ENCODE results near the gene SERTAD4. TPM values are rescaled to one million over a fixed set of nuclear protein-coding genes. Genes with fewer than 3 reads are reported as not detected.
"Not testable (repeated sequence)": the region's sequence is repeated elsewhere in the genome, so short reads cannot be mapped to it uniquely, and the experiment has no call there.

SERTAD4 gene
- total RNA-seq, 4 donors from 2014 or later: 0.36 to 2.7 (median 1.5) TPM

DNA sequence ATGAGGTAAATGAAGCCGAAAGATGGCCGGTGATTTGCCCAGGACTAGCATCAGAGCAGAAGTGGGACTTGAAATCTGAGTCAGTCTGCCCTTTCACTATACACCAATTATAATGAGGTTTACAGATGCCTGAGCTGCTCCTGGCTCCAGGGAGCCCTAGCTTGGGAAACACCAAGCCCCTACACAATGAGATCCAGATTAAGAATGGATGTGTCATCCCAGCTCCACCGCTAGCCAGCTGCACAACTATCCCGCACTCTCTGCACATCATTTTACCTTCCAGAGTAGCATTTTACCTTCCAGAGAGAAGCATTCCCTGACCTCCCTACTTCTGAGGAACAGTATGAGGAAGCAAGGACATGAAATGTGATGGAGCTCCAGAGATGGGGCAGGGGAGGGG, 27.0 kb downstream of the SERTAD4 start:
- TF ChIP-seq, protein P1, sequence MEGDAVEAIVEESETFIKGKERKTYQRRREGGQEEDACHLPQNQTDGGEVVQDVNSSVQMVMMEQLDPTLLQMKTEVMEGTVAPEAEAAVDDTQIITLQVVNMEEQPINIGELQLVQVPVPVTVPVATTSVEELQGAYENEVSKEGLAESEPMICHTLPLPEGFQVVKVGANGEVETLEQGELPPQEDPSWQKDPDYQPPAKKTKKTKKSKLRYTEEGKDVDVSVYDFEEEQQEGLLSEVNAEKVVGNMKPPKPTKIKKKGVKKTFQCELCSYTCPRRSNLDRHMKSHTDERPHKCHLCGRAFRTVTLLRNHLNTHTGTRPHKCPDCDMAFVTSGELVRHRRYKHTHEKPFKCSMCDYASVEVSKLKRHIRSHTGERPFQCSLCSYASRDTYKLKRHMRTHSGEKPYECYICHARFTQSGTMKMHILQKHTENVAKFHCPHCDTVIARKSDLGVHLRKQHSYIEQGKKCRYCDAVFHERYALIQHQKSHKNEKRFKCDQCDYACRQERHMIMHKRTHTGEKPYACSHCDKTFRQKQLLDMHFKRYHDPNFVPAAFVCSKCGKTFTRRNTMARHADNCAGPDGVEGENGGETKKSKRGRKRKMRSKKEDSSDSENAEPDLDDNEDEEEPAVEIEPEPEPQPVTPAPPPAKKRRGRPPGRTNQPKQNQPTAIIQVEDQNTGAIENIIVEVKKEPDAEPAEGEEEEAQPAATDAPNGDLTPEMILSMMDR (IDR thresholded peaks at IDR 0.05): no peak
- ATAC-seq (ENCODE audit: low FRiP score) (no peak), DNase-seq (ENCODE audit: low spot score) (no peak)

DNA sequence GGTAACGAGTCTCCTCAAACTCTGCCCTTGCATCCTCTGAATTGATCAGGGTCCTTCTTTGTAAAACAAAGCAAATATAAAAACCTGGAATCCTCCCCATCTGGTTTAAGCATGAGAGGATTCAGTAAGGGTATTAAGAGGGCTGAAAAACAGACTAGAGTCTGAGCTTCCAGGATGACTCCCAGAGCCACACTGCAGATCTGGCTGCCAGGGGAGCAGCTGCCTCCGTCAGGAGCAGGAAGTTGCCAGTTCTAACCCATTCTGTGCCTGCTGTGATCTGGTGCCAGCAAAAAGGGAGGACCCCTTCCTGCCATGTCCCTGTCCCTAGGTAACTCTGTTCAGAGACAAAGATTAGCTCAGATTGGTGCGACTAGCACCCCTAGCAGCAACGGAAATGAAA, 27.5 kb downstream of the SERTAD4 start:
- no peak for DNase-seq (ENCODE audit: low spot score)
- ATAC-seq (ENCODE audit: low FRiP score): no peak
- TF ChIP-seq, protein P1 (IDR thresholded peaks at IDR 0.05): no peak

DNA sequence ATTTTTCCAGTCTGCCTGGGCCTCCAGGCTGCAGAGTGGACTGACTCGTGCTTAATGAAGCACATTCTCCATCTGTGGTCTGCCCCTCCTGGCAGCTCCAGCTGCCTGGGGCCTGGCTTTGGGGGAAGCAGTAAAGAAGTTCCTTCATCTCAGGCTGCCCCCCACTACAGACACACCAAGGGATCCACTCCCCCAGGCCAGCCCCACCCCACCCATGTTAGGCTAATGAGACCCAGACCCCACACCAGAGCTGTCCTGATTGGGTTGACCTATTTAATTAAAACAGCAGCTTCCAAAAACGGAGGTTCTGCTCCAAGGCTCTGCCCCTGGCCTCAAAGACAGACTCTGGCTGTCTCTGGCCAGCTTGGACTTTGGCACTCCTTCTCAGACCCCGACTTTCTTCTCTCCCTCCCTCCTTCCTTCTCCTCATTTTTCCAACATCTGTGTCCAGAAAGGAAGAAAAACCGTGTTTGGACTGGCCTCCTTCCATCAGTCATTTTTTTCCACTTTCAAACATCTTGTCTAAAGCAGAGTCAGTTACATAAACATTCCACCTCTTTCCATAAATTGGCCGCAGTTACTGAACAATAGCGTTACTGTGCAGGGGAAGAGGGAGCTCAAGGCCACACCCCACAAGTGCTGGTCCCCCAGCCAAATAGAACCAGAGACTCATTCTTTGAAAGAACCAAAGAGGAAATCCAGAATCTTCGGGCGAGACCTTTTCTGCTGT, 29.7 kb downstream of the SERTAD4 start:
- TF ChIP-seq, protein P1 (IDR thresholded peaks at IDR 0.05): no peak
- ATAC-seq (ENCODE audit: low FRiP score): no peak
- DNase-seq (ENCODE audit: low spot score): no peak

DNA sequence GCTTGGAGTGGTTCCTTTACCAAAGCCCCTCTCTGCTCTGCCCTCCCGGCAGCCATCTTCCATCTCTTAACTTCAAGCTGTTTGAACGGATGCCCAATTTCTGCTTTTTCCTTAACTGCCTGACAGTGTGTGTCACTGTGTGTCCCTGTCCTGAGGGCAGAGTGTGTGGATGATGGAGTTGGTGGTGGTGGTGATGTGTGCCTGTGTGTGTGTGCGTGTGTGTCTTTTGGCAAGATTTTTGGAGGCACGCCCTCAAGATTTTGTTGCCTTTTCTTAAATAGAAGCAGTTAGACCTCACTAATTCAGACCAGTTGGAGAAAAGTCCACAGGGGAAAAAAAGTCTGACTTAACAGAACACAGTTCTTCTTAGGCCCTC, 30.3 kb downstream of the SERTAD4 start:
- TF ChIP-seq, protein P1 (IDR thresholded peaks at IDR 0.05): no peak

DNA sequence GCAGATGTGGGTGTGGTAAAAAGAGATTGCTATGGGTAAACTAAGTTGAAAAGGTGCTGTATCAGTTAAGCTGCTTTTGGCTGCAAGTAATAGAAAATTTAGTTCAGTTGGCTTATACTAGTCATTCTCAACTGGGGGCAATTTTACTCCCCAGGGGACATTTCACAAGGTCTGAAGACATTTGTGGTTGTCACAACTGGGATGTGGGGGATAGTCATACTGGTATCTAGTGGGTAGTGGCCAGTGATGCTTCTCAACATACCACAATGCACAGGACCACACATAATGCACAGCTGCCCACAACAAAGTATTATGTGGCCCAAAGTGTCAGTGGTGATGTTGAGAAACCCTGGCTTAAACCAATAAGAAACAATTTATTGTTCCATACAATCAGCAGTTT, 31.4 kb downstream of the SERTAD4 start:
- ATAC-seq (ENCODE audit: low FRiP score) (no peak), DNase-seq (ENCODE audit: low spot score) (no peak)
- TF ChIP-seq, protein P1 (IDR thresholded peaks at IDR 0.05): no peak

More for the DNA sequence above, 30.3 kb downstream of the SERTAD4 start:
- no peak for DNase-seq (ENCODE audit: low spot score)
- ATAC-seq (ENCODE audit: low FRiP score): no peak

DNA sequence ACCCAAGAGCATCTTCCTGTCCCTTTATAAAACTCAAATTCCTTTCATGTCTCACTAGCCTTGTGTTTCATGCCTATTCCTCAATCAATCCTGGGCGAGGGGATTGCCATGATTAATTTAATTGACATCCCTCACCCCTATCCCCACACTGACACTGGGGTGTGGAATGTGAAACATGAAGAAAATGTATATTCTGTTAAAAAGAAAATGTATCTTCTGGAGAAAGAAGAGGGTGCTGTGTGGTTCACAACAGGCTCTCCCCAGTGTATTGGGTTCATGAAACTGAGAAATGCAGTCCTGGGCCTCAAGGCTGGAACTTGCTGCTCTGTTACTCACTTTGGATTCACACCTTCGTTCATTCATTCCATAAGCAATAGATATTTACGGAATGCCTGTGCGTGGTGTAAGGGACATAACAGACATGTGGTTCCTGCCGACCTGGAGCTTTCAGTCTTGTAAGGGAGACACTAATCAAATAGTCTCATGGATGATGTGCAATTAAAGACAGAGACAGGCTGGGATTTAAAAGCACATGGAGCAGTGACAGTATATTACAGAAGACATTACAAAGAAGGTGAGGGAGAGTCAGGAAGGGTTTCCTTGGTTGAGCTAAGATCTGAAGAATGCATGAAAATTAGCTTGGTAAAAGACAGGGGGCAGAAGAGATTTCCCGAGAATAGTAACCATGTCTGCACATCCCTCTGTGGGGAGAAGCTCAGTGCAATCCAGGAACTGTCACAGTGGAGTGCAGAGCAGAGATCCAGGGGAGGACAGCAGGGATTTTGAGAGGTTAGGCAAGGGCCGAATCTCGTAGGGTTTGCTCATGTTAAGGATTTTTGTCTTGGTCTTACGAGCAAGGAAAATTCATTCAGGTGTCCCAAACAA, 32.1 kb downstream of the SERTAD4 start:
- ATAC-seq (ENCODE audit: low FRiP score) (no peak), DNase-seq (ENCODE audit: low spot score) (no peak)
- TF ChIP-seq, protein P1 (IDR thresholded peaks at IDR 0.05): no peak

DNA sequence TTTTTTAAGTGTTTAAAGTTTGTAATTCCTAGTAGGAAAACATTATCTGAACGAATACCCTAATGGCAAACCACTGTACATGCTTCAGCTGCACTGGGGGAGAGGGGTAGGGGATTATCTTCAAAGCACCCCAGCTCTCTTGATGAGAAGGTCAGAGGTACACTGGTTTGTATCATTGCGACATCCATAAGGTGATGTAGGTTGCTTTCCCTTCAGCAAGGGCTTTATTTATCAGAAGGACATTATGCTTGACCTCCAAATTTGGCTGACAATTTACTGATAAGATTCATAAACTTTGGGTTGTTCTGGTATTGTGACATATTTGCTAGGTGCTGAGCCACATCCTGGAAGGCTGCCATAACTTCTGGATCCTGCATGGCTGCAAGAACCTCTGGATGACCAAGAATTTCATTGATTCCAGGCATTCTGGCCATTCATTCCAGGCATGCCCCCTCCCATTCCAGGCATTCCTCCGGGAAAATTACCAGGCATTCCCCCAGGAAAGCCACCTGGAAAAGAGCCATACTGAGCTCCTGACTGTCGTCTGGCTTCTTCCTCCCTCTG, 32.9 kb downstream of the SERTAD4 start:
- DNase-seq (ENCODE audit: low spot score); ATAC-seq (ENCODE audit: low FRiP score): not testable (repeated sequence)
